Measurements from ENCODE around the gene SPRYD7.
"Not testable (repeated sequence)": the region's sequence is repeated elsewhere in the genome, so short reads cannot be mapped to it uniquely, and the experiment has no call there.

The SPRYD7 gene

GRCh38 chr13:49922301-49922700 is 13.8 kb downstream of the SPRYD7 start:
- no peak overlapping the region for H3K4me3 ChIP-seq (ENCODE audit: severe bottlenecking)
- H3K36me3 ChIP-seq (ENCODE audit: low read depth) = peaks cover 79% of the 10 kb centered on the region
- ATAC-seq (ENCODE audit: low read depth) (no peak), DNase-seq (ENCODE audit: low spot score) (no peak)
- H3K4me1 ChIP-seq (ENCODE audit: insufficient read depth, poor library complexity, severe bottlenecking) = no peaks in the 10 kb centered on the region
- TF ChIP-seq, protein P1, sequence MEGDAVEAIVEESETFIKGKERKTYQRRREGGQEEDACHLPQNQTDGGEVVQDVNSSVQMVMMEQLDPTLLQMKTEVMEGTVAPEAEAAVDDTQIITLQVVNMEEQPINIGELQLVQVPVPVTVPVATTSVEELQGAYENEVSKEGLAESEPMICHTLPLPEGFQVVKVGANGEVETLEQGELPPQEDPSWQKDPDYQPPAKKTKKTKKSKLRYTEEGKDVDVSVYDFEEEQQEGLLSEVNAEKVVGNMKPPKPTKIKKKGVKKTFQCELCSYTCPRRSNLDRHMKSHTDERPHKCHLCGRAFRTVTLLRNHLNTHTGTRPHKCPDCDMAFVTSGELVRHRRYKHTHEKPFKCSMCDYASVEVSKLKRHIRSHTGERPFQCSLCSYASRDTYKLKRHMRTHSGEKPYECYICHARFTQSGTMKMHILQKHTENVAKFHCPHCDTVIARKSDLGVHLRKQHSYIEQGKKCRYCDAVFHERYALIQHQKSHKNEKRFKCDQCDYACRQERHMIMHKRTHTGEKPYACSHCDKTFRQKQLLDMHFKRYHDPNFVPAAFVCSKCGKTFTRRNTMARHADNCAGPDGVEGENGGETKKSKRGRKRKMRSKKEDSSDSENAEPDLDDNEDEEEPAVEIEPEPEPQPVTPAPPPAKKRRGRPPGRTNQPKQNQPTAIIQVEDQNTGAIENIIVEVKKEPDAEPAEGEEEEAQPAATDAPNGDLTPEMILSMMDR (IDR thresholded peaks at IDR 0.05; ENCODE audit: poor library complexity, severe bottlenecking) = no peak
- no peak overlapping the region for H3K27ac ChIP-seq (ENCODE audit: poor library complexity, severe bottlenecking)
- no peaks in the 10 kb centered on the region for H3K9me3 ChIP-seq (ENCODE audit: severe bottlenecking)
- no peaks in the 10 kb centered on the region for H3K27me3 ChIP-seq (ENCODE audit: insufficient read depth, poor library complexity, severe bottlenecking)

- not testable (repeated sequence) for H3K27ac ChIP-seq (ENCODE audit: poor library complexity, severe bottlenecking); H3K4me3 ChIP-seq (ENCODE audit: severe bottlenecking); H3K4me1 ChIP-seq (ENCODE audit: insufficient read depth, poor library complexity, severe bottlenecking); H3K9me3 ChIP-seq (ENCODE audit: severe bottlenecking); ATAC-seq (ENCODE audit: low read depth); DNase-seq (ENCODE audit: low spot score); H3K27me3 ChIP-seq (ENCODE audit: insufficient read depth, poor library complexity, severe bottlenecking)
- peaks cover 76% of the 10 kb centered on the region for H3K36me3 ChIP-seq (ENCODE audit: low read depth)
Measured at GRCh38 chr13:49920969-49921368, 15.2 kb downstream of the SPRYD7 start.

DNA sequence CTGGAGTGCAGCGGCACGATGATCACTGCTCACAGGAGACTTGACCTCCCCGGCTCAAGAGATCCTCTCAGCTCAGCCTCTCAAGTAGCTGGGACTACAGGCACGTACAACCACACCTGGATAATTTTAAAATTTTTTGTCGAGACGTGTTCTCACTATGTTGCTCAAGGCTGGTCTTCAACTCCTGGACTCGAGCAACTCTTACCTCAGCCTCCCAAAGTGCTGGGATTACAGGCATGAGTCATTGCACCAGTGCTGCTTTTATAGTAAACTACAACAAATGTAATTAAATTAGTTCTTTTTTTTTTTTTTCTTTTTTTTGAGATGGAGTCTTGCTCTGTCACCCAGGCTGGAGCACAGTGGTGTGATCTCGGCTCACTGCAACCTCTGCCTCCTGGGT is 18.0 kb downstream of the SPRYD7 start:
- peaks cover 77% of the 10 kb centered on the region for H3K36me3 ChIP-seq (ENCODE audit: low read depth)
- not testable (repeated sequence) for H3K4me3 ChIP-seq (ENCODE audit: severe bottlenecking); H3K9me3 ChIP-seq (ENCODE audit: severe bottlenecking); H3K27ac ChIP-seq (ENCODE audit: poor library complexity, severe bottlenecking); DNase-seq (ENCODE audit: low spot score); H3K4me1 ChIP-seq (ENCODE audit: insufficient read depth, poor library complexity, severe bottlenecking); ATAC-seq (ENCODE audit: low read depth); H3K27me3 ChIP-seq (ENCODE audit: insufficient read depth, poor library complexity, severe bottlenecking)

GRCh38 chr13:49914947-49915346 is 21.2 kb downstream of the SPRYD7 start:
- TF ChIP-seq, protein P1 (IDR thresholded peaks at IDR 0.05; ENCODE audit: poor library complexity, severe bottlenecking) = no peak
- Histone ChIP-seq H3K36me3 (ENCODE audit: low read depth) (peaks cover 57% of the 10 kb centered on the region), H3K27me3 (ENCODE audit: insufficient read depth, poor library complexity, severe bottlenecking) (no peaks in the 10 kb centered on the region), H3K9me3 (ENCODE audit: severe bottlenecking) (no peaks in the 10 kb centered on the region), H3K4me3 (ENCODE audit: severe bottlenecking) (no peak overlapping the region), H3K4me1 (ENCODE audit: insufficient read depth, poor library complexity, severe bottlenecking) (no peaks in the 10 kb centered on the region), H3K27ac (ENCODE audit: poor library complexity, severe bottlenecking) (no peak overlapping the region)
- ATAC-seq (ENCODE audit: low read depth) (no peak), DNase-seq (ENCODE audit: low spot score) (no peak)

DNA sequence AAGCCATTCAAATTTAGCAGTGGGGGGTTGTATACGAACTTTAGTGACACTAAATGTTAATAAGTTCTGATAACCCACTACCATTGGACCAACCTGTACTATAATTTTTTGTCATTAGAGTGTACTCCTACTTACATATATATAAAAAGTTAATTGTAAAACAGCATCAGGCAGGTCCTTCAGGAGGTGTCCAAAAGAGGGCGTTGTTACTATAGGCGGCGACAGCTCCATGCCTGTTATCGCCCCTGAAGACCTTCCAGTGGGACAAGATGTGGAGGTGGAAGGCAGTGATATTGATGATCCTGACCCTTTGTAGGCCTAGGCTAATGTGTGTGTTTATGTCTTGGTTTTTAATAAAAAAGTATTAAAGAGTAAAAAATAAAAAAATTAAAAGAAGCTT is 27.5 kb downstream of the SPRYD7 start:
- H3K4me3 ChIP-seq (ENCODE audit: severe bottlenecking) = no peak overlapping the region
- H3K4me1 ChIP-seq (ENCODE audit: insufficient read depth, poor library complexity, severe bottlenecking) = no peaks in the 10 kb centered on the region
- TF ChIP-seq, protein P1 (IDR thresholded peaks at IDR 0.05; ENCODE audit: poor library complexity, severe bottlenecking) = no peak
- peaks cover 6% of the 10 kb centered on the region for H3K36me3 ChIP-seq (ENCODE audit: low read depth)
- no peaks in the 10 kb centered on the region for H3K27me3 ChIP-seq (ENCODE audit: insufficient read depth, poor library complexity, severe bottlenecking)
- no peaks in the 10 kb centered on the region for H3K9me3 ChIP-seq (ENCODE audit: severe bottlenecking)
- no peak overlapping the region for H3K27ac ChIP-seq (ENCODE audit: poor library complexity, severe bottlenecking)
- no peak for DNase-seq (ENCODE audit: low spot score)
- no peak for ATAC-seq (ENCODE audit: low read depth)

DNA sequence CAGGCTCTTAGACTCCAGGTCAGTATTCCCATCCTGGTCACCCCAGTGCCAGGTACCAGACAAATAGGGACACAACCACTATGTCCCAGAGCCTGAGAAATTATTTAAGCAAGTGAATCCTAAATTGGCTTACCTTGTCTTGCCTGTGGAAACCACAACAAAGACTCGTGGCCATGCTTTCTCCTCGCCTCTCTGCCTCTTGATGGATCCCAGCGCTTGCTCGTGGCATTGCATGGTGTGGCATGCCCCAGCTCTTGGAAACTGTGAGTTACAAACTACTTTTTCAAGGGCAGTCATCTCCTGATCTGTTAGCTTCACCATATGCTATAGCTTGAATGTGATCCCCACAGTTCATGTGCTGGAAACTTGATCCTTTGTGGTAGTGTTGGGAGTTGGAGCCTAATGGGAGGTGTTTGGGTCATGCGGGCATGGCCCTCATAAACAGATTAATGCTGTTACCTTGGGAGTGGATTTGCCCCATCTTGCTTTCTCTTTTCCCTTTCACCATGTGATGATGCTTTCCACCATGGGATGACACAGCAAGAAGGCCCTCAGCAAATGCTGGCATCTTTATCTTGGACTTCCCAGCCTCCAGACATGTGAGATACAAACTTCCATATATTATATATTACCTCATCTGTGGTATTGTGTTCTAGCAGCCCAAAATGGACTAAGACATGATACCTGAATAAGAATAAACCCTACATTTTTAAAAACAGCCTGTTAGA is 31.2 kb downstream of the SPRYD7 start:
- Histone ChIP-seq H3K4me3 (ENCODE audit: severe bottlenecking) (no peak overlapping the region), H3K9me3 (ENCODE audit: severe bottlenecking) (no peaks in the 10 kb centered on the region), H3K36me3 (ENCODE audit: low read depth) (no peaks in the 10 kb centered on the region), H3K27me3 (ENCODE audit: insufficient read depth, poor library complexity, severe bottlenecking) (no peaks in the 10 kb centered on the region), H3K4me1 (ENCODE audit: insufficient read depth, poor library complexity, severe bottlenecking) (no peaks in the 10 kb centered on the region), H3K27ac (ENCODE audit: poor library complexity, severe bottlenecking) (no peak overlapping the region)
- DNase-seq (ENCODE audit: low spot score) (no peak), ATAC-seq (ENCODE audit: low read depth) (no peak)
- TF ChIP-seq, protein P1 (IDR thresholded peaks at IDR 0.05; ENCODE audit: poor library complexity, severe bottlenecking) = no peak

Data from RWPE2 (cell line).